AG08395 (cell line): ENCODE results near the gene DYRK1B.
"Not testable (repeated sequence)": the region's sequence is repeated elsewhere in the genome, so short reads cannot be mapped to it uniquely, and the experiment has no call there.

Source experiments
- DNase-seq: peaks from one replicate; pipeline ENCODE4 v3.0.0; 2012; ENCODE audit warnings: mixed read lengths, low spot score

DYRK1B gene

DNA sequence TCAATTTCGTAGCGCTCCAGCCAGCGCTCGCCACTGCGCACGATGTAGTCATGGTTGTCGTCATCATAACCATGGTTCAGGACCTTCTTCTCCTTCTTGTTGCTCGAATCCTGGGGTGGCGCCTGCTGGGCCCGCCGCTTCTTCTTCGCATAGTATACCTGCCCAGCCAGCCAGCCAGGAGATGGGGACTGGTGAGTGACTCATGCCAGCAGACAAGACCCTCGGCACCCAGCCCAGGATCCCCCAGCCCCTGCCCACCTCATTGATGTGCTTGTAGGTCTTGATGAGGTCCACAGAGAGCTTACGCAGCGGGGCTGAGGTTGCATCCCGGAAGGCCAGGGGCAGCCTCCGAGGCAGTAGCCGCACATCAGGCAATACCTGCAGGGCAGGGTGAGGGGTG lies 3.6 kb downstream of the DYRK1B start:
- no peak for DNase-seq

GRCh38 chr19:39829702-39830275 lies 4.2 kb downstream of the DYRK1B start:
- DNase-seq, result no peak

- DNase-seq, result no peak
These were observed 5.3 kb downstream of the DYRK1B start for GRCh38 chr19:39828654-39829032.

GRCh38 chr19:39828015-39828653 lies 5.8 kb downstream of the DYRK1B start:
- DNase-seq, result no peak

DNA sequence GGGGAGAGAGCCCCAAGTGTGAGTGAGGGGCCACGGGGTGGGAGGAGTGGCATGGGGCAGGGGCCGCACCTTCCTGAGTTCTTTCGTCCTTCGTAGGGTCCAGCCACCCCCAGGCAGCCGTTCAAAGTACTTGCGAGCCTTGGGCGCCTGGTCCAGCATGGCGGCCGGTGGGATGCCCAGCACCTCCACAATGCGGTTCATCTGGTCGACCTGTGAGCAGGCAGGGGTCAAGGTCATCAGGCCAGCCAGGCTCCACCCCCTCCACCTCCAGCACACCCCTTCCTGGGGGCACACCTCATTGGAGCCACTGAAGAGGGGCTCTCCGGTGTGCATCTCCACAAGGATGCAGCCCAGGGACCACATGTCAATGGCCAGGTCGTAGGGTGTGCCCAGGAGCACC lies 6.7 kb downstream of the DYRK1B start:
- DNase-seq, result no peak

DNA sequence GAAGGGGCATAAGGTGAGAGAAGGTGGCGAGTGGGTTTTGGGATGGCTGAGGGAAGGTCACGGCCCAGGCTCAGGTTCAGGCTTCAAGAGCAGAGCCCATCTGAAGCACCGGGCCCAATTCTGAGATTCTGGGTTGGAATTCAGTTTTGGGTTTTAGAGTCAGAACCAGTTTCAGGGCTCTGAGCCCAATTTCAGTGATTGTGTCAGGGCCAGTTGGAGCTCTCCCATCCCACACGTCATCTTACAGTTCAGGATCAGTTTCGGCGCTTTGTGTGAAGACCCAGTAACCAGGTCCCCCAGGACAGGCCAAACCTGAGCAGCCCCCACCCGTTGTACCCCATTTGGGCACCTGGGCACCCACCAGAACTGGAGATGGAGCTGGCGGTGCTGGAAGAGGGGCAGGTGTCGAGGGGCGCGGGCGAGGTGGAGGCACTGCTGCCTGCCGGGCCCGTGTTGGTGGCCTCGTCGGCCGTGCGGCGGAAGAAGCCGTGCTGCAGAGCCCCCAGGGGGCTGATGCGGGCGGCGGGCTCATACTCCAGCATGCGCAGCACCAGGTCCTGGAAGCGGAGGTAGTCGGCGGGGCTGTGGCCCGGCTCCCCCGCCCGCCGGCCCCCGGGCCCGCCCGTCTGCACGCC lies 7.5 kb downstream of the DYRK1B start:
- no peak for DNase-seq

GRCh38 chr19:39825531-39826076 lies 8.4 kb downstream of the DYRK1B start:
- DNase-seq, result no peak

GRCh38 chr19:39825093-39825463 lies 8.9 kb downstream of the DYRK1B start:
- no peak for DNase-seq

DNA sequence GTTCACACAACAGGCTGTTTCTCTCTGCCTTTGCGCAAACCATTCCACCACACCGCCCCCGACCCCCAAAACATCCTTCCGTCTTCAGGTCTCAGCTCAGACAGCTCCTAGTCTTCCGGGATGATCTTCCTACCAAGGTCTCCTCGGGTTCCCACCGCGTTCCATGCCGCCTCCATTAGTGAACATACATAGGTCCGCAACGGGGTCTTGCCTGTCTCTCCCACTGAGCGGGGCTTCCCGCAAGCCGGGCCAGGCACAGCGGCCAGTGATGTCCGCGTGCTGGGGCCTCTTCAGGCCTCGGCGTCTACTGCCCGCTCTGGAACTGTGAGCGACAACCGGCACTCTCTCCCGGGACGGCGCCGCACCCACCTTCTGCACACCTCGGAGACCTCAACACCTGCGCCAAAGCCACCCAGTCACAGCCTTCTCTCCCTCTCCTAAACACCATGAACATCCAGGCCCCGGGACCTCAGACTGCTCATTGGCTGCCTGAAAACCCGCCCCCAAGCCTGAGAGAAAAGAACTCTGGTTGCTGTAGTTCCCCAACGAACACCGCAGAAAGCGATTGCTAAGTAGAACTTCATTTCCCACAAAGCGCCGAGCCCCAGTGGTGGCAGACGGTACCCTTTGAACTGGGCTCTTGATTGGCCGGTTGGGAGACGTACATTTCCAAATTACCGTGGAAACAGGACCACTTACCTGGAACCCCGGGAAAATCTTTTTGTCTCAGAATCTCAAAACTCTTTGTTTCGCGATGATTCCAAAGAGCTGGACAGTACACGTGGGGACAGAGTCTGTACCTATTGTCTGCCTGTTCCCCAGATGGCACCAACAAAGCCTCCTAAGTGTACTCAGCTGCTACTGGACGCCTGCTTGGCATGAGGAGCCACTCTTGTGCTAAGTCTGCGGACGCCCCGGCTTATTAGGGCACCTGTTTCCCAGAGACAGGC lies 9.5 kb downstream of the DYRK1B start:
- peak; percentile 95 for DNase-seq

DNA sequence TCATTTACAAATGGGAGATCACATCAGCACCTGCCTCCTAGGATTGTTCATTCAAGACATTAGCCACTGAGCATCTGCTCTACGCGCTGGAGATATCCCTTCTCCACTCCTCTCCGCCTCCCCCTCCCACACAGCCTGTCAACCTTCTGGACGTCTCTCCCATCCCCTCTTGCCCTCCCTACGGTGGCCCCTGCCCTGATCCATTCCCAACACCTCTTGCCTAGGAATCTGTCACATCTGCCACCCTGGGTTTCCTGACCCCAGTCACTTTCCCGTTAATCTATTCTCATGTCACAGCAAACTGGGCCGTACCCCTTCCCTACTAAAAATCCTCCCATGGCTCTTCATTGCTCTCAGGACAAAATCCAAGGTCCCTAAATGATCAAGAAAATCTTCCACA lies 10.3 kb downstream of the DYRK1B start:
- DNase-seq, result no peak

DNA sequence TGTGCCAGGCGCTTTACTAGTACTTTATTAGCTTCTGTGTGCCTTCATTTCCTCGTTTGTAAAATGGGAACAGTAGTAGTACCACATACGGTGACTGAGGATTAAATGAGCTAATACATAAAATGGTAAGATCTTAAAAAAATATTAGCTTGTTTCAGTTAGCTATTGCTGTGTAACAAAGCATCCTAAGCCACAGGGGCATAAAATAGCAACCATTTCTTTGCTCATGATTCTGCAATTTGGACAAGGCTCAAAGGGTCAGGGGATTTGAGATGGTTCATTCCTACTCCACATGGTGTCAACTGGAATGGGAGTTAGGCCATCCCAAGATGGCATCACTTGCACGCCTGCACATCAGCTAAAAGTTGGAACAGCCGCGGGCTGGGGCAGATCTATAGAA lies 13.3 kb downstream of the DYRK1B start:
- no peak for DNase-seq

DNA sequence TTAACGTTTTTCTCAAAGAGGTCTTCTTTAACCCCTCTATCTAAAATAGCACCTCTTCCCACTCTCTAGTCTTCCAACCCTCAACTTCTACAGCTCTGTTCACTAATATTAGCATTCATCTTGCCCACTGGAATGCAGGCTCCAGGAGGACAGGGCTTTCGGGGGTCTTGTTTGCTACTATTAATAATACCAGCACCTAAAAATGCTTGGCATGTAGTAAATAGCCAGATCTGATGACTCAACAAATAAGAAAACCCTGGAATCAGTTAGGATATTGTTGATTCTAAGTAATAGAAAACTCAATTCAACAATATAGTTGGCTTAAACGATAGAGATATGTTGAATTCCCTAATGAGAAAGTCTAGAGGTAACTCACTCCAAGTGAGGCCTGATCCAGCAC lies 14.2 kb downstream of the DYRK1B start:
- no peak for DNase-seq

GRCh38 chr19:39818626-39819097 lies 15.3 kb downstream of the DYRK1B start:
- DNase-seq, result no peak

DNA sequence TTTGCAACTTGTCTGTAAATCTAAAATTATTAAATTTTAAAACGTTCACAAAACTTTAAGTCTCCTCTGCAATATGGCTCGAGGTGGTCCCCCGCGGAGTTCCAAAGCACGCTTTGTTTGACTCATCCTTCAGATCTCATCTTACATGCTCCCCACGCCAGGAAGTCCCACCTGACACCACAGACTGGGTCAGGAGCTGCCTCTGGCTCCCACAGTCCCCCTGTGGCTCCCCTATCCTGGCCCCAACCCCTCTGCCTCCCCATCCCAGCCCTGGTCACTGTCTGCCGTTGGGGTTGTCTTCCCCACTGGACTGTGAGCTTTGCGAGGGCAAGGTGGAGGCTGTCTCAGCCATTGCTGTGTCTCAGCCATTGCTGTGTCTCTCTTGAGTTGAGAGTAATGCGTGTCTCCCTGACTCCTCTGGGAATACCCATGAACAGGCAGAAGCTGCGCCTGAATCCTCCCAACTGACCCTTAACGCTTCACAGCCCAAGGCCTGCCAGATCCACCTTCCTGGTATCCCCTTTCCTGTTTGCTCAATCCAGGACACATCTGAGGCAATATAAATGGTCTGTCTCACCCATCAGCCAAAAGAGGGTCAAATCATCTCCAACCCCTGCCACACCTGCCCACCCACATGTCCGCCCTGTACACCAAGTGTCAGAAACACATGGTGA lies 15.9 kb downstream of the DYRK1B start:
- DNase-seq, result no peak

DNA sequence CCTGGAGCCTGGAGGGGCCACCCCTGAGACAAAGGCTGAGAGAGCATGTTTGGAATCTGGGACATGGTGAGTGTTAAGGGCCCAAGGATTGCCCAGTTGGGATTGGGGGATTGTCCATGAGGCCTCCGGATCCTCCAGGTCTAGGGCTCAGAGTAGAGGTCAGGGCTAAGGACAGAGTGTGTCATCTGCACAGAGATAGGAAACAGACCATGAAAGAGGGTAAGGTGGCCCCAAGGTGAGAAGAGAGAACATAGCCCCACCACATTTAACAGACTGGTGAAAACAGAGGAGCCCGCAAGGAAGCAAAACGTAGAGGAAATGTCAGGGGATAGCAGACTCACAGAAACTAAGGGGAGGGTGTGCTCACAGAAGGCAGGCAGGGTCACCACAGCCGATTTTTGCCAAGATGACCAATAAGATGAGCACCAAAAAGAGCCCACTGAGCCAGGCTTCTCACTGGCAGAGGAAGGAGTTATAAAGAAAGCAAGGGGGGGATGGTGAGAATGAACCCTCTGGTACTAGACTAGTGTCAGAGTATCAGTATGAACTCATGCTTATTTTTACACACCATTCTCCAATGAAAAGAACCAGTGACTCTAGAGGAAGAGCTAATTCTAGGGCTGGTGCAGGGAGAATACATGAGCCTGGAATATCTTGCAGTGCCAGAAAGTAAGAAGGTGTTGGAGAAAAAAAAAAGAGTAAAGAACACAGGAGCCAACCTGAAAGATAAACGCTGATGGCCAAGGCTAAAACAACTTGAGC lies 17.5 kb downstream of the DYRK1B start:
- DNase-seq, result no peak

GRCh38 chr19:39814595-39814994 lies 19.4 kb downstream of the DYRK1B start:
- no peak for DNase-seq

- not testable (repeated sequence) for DNase-seq
These were observed 19.9 kb downstream of the DYRK1B start for GRCh38 chr19:39814111-39814510.

- no peak for DNase-seq
These were observed 20.5 kb downstream of the DYRK1B start for GRCh38 chr19:39813264-39813993.

- DNase-seq, result no peak
These were observed 22.9 kb downstream of the DYRK1B start for GRCh38 chr19:39811064-39811463.

- no peak for DNase-seq
These were observed 23.5 kb downstream of the DYRK1B start for GRCh38 chr19:39810424-39810823.
